Measurements from ENCODE around the gene CSTPP1.

DNA sequence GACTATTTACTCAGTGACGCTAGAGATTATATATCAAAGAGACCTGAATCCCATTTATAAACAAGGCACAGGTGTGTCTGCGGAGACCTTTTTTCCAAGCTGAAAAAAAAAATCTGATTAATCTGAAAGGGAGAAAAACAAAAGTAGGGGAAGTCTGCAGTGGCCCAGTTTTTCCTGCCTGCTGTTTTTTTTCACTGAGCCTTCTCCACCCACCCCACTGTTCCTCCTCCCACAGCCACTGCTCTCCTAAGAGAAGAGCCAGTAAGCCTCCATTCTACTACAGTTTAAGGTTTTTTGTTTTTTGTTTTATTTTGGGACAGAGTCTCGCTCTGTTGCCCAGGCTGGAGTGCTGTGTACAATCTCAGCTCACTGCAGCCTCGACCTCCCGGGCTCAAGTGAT, 221.7 kb downstream of the CSTPP1 start:
- no peak for TF ChIP-seq EZH2 (IDR thresholded peaks at IDR 0.05; ENCODE audit: insufficient read depth, low read length)
- TF ChIP-seq, protein P1, sequence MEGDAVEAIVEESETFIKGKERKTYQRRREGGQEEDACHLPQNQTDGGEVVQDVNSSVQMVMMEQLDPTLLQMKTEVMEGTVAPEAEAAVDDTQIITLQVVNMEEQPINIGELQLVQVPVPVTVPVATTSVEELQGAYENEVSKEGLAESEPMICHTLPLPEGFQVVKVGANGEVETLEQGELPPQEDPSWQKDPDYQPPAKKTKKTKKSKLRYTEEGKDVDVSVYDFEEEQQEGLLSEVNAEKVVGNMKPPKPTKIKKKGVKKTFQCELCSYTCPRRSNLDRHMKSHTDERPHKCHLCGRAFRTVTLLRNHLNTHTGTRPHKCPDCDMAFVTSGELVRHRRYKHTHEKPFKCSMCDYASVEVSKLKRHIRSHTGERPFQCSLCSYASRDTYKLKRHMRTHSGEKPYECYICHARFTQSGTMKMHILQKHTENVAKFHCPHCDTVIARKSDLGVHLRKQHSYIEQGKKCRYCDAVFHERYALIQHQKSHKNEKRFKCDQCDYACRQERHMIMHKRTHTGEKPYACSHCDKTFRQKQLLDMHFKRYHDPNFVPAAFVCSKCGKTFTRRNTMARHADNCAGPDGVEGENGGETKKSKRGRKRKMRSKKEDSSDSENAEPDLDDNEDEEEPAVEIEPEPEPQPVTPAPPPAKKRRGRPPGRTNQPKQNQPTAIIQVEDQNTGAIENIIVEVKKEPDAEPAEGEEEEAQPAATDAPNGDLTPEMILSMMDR (IDR thresholded peaks at IDR 0.05; ENCODE audit: insufficient read depth, low read depth, low read length): no peak
